GM21619 (cell line): Measurements from ENCODE around the gene C20orf202.

Experiments
- ATAC-seq: cut with Tn5 transposase; IDR thresholded peaks from one replicate; pipeline ENCODE4 v1.9.1; 2021; ENCODE audit not compliant: unreplicated experiment

C20orf202 gene

GRCh38 chr20:1184260-1184637, 19.0 kb upstream of the C20orf202 start:
- no peak for ATAC-seq

GRCh38 chr20:1184638-1185315, 18.5 kb upstream of the C20orf202 start, which contains the start of gene TMEM74B:
Gene TMEM74B (minus strand): TSS chr20:1184981. CDS start chr20:1183801, 1,180 bp downstream.
- ATAC-seq = no peak

- no peak for ATAC-seq
Observed at GRCh38 chr20:1185316-1185741, 17.9 kb upstream of the C20orf202 start.

- ATAC-seq = no peak
Observed at GRCh38 chr20:1185790-1186334, 17.4 kb upstream of the C20orf202 start.

- ATAC-seq = no peak
Observed at GRCh38 chr20:1186367-1186991, 16.8 kb upstream of the C20orf202 start.

GRCh38 chr20:1187605-1188171, 15.6 kb upstream of the C20orf202 start:
- ATAC-seq = no peak

- ATAC-seq = no peak
Observed at GRCh38 chr20:1188347-1188746, 14.9 kb upstream of the C20orf202 start.

GRCh38 chr20:1189827-1190226, 13.4 kb upstream of the C20orf202 start:
- no peak for ATAC-seq

- ATAC-seq = no peak
Observed at GRCh38 chr20:1190847-1191246, 12.4 kb upstream of the C20orf202 start.

- ATAC-seq = no peak
Observed at GRCh38 chr20:1191299-1191698, 12.0 kb upstream of the C20orf202 start.

- ATAC-seq = no peak
Observed at GRCh38 chr20:1195226-1195625, 8.0 kb upstream of the C20orf202 start.

- no peak for ATAC-seq
Observed at GRCh38 chr20:1196634-1197033, 6.6 kb upstream of the C20orf202 start.

- no peak for ATAC-seq
Observed at GRCh38 chr20:1197801-1198200, 5.5 kb upstream of the C20orf202 start.

- ATAC-seq = no peak
Observed at GRCh38 chr20:1198751-1199150, 4.5 kb upstream of the C20orf202 start.

GRCh38 chr20:1199212-1199873, 3.9 kb upstream of the C20orf202 start:
- ATAC-seq = no peak

GRCh38 chr20:1199964-1200363, 3.3 kb upstream of the C20orf202 start:
- ATAC-seq = no peak

- ATAC-seq = no peak
Observed at GRCh38 chr20:1203630-1204029, 376 bp downstream of the C20orf202 start.

- no peak for ATAC-seq
Observed at GRCh38 chr20:1204113-1204512, 859 bp downstream of the C20orf202 start.

- no peak for ATAC-seq
Observed at GRCh38 chr20:1204576-1204975, 1.3 kb downstream of the C20orf202 start.

- no peak for ATAC-seq
Observed at GRCh38 chr20:1205802-1206201, 2.5 kb downstream of the C20orf202 start.

GRCh38 chr20:1206366-1207148, 3.3 kb downstream of the C20orf202 start:
- no peak for ATAC-seq
